Stimulated activated CD8-positive, alpha-beta memory T cell treated with anti-CD3 and anti-CD28 coated beads, Interleukin-4, amount 100 ng/mL, for 4 hours (primary cell): ENCODE measurements around the gene IDE.
"Not testable (repeated sequence)": the region's sequence is repeated elsewhere in the genome, so short reads cannot be mapped to it uniquely, and the experiment has no call there.

Source experiments
- DNase-seq, 2 donors: peaks; one replicate each; pipeline ENCODE4 v3.0.0-alpha.2; 2020; ENCODE audit warnings: low read depth in 2 of 2, low spot score in 1 of 2

IDE gene

GRCh38 chr10:92420546-92421275, 153.2 kb downstream of the IDE start:
- DNase-seq: no peak

GRCh38 chr10:92419740-92420545, 153.9 kb downstream of the IDE start:
- no peak for DNase-seq

- no peak for DNase-seq
These were observed 155.0 kb downstream of the IDE start for GRCh38 chr10:92418891-92419290.

GRCh38 chr10:92418221-92418620, 155.7 kb downstream of the IDE start:
- DNase-seq: no peak

- no peak for DNase-seq
These were observed 160.4 kb downstream of the IDE start for GRCh38 chr10:92413519-92413918.

- DNase-seq: no peak
These were observed 160.9 kb downstream of the IDE start for GRCh38 chr10:92413011-92413410.

- no peak for DNase-seq
These were observed 162.5 kb downstream of the IDE start for GRCh38 chr10:92411406-92411805.

- no peak for DNase-seq
These were observed 163.4 kb downstream of the IDE start for GRCh38 chr10:92410501-92410900.

GRCh38 chr10:92408017-92408361, 165.9 kb downstream of the IDE start:
- DNase-seq: no peak

- DNase-seq: no peak
These were observed 166.4 kb downstream of the IDE start for GRCh38 chr10:92407305-92408016.

- no peak for DNase-seq
These were observed 168.4 kb downstream of the IDE start for GRCh38 chr10:92405419-92405924.

GRCh38 chr10:92404612-92405418, 169.1 kb downstream of the IDE start:
- no peak for DNase-seq

GRCh38 chr10:92402234-92402633, 171.7 kb downstream of the IDE start:
- not testable (repeated sequence) for DNase-seq
